Natural killer cell (primary cell): ENCODE data around the gene MITF. TPM values are rescaled to one million over a fixed set of nuclear protein-coding genes. Genes with fewer than 3 reads are reported as not detected.

Experiments
- ATAC-seq, 3 donors: fragments of 150-1000 bp in 2 of 3; fragments of 200-7000 bp in 1 of 3; cut with Tn5 transposase; 1 replicate in 1 of 3; 2 replicates in 2 of 3; pipeline ENCODE4 v1.10.0; 2021; ENCODE audit warnings: mild to moderate bottlenecking in 2 of 3, moderate library complexity in 2 of 3
- DNase-seq, 2 donors: peaks; one replicate each; pipeline versions ENCODE4 v3.0.0 to v3.0.0-alpha.2; 2013 to 2021; ENCODE audit warnings: mixed read lengths in 1 of 2
- H3K27ac ChIP-seq: one replicate; pipeline ENCODE4 v1.5.1; 2013; ENCODE audit warnings: mild to moderate bottlenecking, low read length
- H3K27me3 ChIP-seq: one replicate; pipeline ENCODE4 v1.6.1; 2013; ENCODE audit warnings: low read length; ENCODE audit not compliant: control insufficient read depth, insufficient read depth
- H3K36me3 ChIP-seq: one replicate; pipeline ENCODE4 v1.6.1; 2013; ENCODE audit warnings: low read length; ENCODE audit not compliant: control insufficient read depth, insufficient read depth
- H3K4me1 ChIP-seq: one replicate; pipeline ENCODE4 v1.6.1; 2013; ENCODE audit warnings: low read length; ENCODE audit not compliant: control insufficient read depth, insufficient read depth
- H3K4me3 ChIP-seq: one replicate; pipeline ENCODE4 v1.5.1; 2013; ENCODE audit warnings: low read length
- H3K9me3 ChIP-seq: one replicate; pipeline ENCODE4 v1.6.1; 2013; ENCODE audit warnings: low read length; ENCODE audit not compliant: control insufficient read depth, insufficient read depth
- H3K27ac Mint-ChIP-seq, 2 donors: one replicate each; pipeline ENCODE4 v1.8.0; 2022; ENCODE audit warnings: mild to moderate bottlenecking in 2 of 2, mixed read lengths in 2 of 2, moderate library complexity in 1 of 2
- H3K27me3 Mint-ChIP-seq, 2 donors: one replicate each; pipeline ENCODE4 v1.8.0; 2022; ENCODE audit warnings: low read depth in 2 of 2, mixed read lengths in 2 of 2
- H3K36me3 Mint-ChIP-seq: one replicate; pipeline ENCODE4 v1.8.0; 2022; ENCODE audit warnings: mixed read lengths
- H3K4me1 Mint-ChIP-seq, 2 donors: one replicate each; pipeline ENCODE4 v1.8.0; 2022; ENCODE audit warnings: mixed read lengths in 2 of 2
- H3K4me3 Mint-ChIP-seq: one replicate; pipeline ENCODE4 v1.8.0; 2022; ENCODE audit warnings: mild to moderate bottlenecking, moderate library complexity, mixed read lengths
- H3K9me3 Mint-ChIP-seq, 2 donors: one replicate each; pipeline ENCODE4 v1.8.0; 2022; ENCODE audit warnings: mixed read lengths in 2 of 2
- WGBS: methylation state at CpG from one replicate; pipeline ENCODE4 v1.1.7; 2013; ENCODE audit warnings: missing lambda C conversion rate; ENCODE audit not compliant: insufficient coverage; 5-methylcytosine and 5-hydroxymethylcytosine counted together
- intact Hi-C: fragments of 100-400 bp; cut with micrococcal nuclease; formaldehyde crosslinking; loops from one replicate; pipeline ENCODE4 v1.14.2; 2022
- total RNA-seq, 4 donors: library from RNA; stranded (reverse); fragments of 120-200 nt in 1 of 4; gene quantifications; one replicate each; pipeline versions ENCODE4 v1.2.3 to v1.2.4, GENCODE V29; 2013 to 2022
- TF ChIP-seq, protein P1 (sequence below): fragments of 200-600 bp; IDR thresholded peaks from one replicate; pipeline ENCODE4 v1.8.0; 2022; ENCODE audit warnings: antibody characterized with exemption

MITF gene
- total RNA-seq, 3 donors from 2014 or later (not counting 1 experiment from before 2014, with no cell fraction given) = 0.23 to 1.5 (median 0.54) TPM

DNA sequence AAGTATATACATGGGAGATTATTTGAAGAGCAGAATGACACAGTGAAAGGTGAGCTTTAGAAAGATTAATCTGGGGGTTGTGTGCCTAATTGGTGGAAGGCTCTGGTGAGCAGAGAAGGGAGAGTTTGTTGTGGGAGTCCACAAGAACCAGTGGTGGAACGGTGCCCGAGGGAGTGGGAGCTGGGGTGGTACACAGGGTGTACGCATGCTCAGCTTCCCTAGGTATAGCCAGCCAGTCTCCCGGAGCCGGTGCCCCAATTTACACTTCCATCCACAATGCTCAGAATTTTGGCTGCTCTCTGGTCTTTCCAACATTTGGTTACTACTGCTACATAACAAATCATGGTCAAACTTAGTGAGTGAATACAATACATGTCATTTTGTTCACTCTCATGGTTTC lies 92.5 kb downstream of the MITF start:
- H3K27me3 ChIP-seq = no peaks in the 10 kb centered on the region
- no peak overlapping the region for H3K27ac Mint-ChIP-seq
- intact Hi-C loops = no loop called here
- H3K9me3 Mint-ChIP-seq = peaks cover 5 to 7% of the 10 kb centered on the region in 2 donors
- TF ChIP-seq, protein P1, sequence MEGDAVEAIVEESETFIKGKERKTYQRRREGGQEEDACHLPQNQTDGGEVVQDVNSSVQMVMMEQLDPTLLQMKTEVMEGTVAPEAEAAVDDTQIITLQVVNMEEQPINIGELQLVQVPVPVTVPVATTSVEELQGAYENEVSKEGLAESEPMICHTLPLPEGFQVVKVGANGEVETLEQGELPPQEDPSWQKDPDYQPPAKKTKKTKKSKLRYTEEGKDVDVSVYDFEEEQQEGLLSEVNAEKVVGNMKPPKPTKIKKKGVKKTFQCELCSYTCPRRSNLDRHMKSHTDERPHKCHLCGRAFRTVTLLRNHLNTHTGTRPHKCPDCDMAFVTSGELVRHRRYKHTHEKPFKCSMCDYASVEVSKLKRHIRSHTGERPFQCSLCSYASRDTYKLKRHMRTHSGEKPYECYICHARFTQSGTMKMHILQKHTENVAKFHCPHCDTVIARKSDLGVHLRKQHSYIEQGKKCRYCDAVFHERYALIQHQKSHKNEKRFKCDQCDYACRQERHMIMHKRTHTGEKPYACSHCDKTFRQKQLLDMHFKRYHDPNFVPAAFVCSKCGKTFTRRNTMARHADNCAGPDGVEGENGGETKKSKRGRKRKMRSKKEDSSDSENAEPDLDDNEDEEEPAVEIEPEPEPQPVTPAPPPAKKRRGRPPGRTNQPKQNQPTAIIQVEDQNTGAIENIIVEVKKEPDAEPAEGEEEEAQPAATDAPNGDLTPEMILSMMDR = no peak
- no peaks in the 10 kb centered on the region for H3K4me1 Mint-ChIP-seq
- no peaks in the 10 kb centered on the region for H3K36me3 Mint-ChIP-seq
- no peaks in the 10 kb centered on the region for H3K36me3 ChIP-seq
- no peak overlapping the region for H3K4me3 Mint-ChIP-seq
- ATAC-seq (no peak), DNase-seq (no peak)
- no peak overlapping the region for H3K27ac ChIP-seq
- WGBS = 69% methylated on average over 5 of the region's 5 CpGs
- H3K4me3 ChIP-seq = no peak overlapping the region
- H3K4me1 ChIP-seq = no peaks in the 10 kb centered on the region
- H3K9me3 ChIP-seq = no peaks in the 10 kb centered on the region
- H3K27me3 Mint-ChIP-seq = no peaks in the 10 kb centered on the region

DNA sequence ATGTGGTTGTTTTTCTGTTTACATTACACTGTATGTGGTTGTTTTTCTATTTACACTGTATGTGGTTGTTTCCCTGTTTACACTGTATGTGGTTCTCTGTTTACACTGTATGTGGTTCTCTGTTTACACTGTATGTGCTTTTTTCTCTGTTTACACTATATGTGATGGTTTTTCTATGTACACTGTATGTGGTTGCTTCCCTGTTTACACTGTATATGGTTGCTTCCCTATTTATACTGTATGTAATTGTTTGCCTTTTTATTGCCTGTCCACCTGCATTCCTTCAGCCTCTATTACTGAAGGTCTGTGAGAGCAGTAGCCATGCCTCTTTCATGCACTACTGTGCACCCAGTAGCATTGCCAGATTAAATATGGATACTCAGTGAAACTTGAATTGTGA lies 94.3 kb downstream of the MITF start:
- DNase-seq = no peak
- Mint-ChIP-seq H3K9me3 (peaks cover 3 to 7% of the 10 kb centered on the region in 2 donors), H3K36me3 (no peaks in the 10 kb centered on the region), H3K4me3 (no peak overlapping the region), H3K27ac (no peak overlapping the region), H3K4me1 (no peaks in the 10 kb centered on the region), H3K27me3 (no peaks in the 10 kb centered on the region)
- Histone ChIP-seq H3K27me3 (no peaks in the 10 kb centered on the region), H3K4me1 (no peaks in the 10 kb centered on the region), H3K4me3 (no peak overlapping the region), H3K27ac (no peak overlapping the region), H3K9me3 (no peaks in the 10 kb centered on the region), H3K36me3 (no peaks in the 10 kb centered on the region)
- ATAC-seq = no peak
- intact Hi-C loops = no loop called here
- TF ChIP-seq, protein P1 = no peak

DNA sequence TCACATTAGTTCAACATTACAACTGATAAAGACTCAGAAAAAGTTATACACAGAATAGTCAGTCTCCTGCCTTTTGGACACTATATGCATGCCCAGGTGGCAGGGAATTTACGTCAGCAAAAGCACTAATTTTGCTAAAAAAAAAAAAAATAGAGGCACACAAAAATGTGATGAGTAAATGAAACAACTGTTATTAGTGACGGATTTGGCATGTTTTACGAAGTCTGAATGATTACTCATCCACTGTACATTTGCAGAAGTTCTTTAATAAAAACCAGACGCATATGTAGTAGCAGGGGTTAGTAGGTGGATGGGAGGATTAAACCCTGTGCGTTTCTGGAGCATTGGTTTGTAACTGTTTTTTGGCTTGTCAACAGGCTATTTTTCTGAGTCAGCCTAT lies 99.0 kb downstream of the MITF start:
- TF ChIP-seq, protein P1 = no peak
- Histone ChIP-seq H3K36me3 (no peaks in the 10 kb centered on the region), H3K27ac (no peak overlapping the region), H3K27me3 (no peaks in the 10 kb centered on the region), H3K4me3 (no peak overlapping the region), H3K9me3 (no peaks in the 10 kb centered on the region), H3K4me1 (no peaks in the 10 kb centered on the region)
- Mint-ChIP-seq H3K9me3 (peaks cover 3 to 7% of the 10 kb centered on the region in 2 donors), H3K27me3 (no peaks in the 10 kb centered on the region), H3K27ac (no peak overlapping the region), H3K36me3 (no peaks in the 10 kb centered on the region), H3K4me3 (no peak overlapping the region), H3K4me1 (no peaks in the 10 kb centered on the region)
- DNase-seq (no peak), ATAC-seq (no peak)
- WGBS = 88% methylated on average over 5 of the region's 5 CpGs
- intact Hi-C loops = no loop called here

DNA sequence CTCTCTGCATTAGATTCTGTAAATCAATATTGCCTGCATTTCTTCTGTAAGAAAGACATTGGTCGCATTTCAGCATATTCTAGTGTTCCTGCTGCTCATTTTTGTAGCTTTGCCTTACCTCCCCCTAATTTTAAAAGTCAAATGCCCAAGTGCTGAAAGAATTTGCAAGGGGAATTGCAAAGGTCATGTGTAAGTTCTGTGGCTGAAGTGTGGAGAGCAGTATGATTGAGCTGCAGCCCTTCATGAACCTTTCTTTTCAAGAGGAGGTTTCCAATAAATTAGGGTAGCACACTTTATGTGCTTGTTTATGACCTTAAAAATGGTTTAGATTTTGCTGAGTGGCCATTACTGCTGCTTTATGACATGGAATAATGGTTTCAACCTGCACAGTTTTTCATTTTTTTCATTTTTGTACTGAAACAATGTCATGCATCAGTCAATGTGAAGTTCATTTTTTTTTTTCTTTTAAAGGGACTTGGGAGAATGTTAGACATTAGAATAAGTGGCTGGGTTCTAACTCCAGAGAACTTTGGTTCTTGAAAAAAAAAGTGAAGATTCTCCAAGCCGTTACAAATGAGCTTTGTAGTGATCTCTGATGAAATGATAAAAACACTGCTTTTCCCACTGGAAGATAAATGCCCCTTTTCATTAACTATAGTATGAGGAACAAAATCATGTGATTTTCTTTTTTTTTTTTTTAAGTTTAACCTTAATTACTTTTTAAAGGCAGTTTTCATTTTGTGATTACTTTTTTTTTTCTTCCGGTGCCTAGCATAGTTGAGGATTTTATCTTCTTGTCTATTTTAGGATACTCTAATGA lies 99.6 kb downstream of the MITF start:
- DNase-seq (no peak), ATAC-seq (no peak)
- Mint-ChIP-seq H3K4me3 (no peak overlapping the region), H3K27ac (no peak overlapping the region), H3K9me3 (peaks cover 3 to 7% of the 10 kb centered on the region in 2 donors), H3K36me3 (no peaks in the 10 kb centered on the region), H3K4me1 (no peaks in the 10 kb centered on the region), H3K27me3 (no peaks in the 10 kb centered on the region)
- TF ChIP-seq, protein P1 = no peak
- intact Hi-C loops = no loop called here
- Histone ChIP-seq H3K27me3 (no peaks in the 10 kb centered on the region), H3K4me3 (no peak overlapping the region), H3K9me3 (no peaks in the 10 kb centered on the region), H3K27ac (no peak overlapping the region), H3K36me3 (no peaks in the 10 kb centered on the region), H3K4me1 (no peaks in the 10 kb centered on the region)
- WGBS = 92% methylated on average over 1 of the region's 3 CpGs
